COLO668 (cell line): ENCODE measurements around the gene TNK2.

Experiments
- DNase-seq: peaks from one replicate; lab custom pipeline; 2025; ENCODE audit not compliant: unreplicated experiment; lab: John Stamatoyannopoulos, UW

The TNK2 gene

GRCh38 chr3:195900436-195901355 lies 7.7 kb downstream of the TNK2 start:
- DNase-seq, result no peak

- no peak for DNase-seq
Observed at GRCh38 chr3:195899701-195900435, 8.5 kb downstream of the TNK2 start.

GRCh38 chr3:195897853-195898415 lies 10.4 kb downstream of the TNK2 start:
- DNase-seq, result no peak

DNA sequence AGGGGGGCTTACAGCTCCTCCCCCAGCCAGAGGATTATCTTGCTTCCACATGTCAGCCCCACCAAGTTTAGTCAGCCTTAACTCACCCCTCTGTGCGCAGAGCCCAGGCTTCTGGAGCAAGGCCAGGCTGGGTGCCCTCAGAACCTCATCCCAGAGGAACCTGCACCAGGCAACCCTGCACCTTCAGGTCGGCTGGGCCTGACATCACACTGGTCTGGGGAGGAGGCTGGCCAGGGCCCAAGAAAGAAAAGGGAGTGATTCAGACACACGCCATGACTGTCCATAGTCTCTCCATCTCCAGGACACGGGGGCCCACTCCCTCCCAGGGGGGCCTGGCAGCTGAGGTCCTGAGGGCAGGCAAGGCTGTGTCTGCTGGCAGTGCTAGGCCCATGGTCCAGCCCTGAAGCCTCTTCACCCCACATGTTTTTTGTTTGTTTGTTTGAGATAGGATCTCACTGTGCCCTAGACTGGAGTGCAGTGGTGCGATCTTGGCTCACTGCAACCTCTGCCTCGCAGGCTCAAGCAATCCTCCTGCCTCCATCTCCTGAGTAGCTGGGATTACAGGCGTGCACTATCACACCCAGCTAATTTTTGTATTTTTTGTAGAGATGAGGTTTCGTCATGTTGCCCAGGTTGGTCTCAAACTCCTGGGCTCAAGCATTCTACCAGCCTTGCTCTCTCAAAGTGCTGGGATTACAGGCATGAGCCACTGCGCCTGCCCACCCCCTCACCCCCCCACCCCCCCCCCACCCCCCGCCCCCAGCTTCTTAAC lies 11.1 kb downstream of the TNK2 start:
- no peak for DNase-seq

DNA sequence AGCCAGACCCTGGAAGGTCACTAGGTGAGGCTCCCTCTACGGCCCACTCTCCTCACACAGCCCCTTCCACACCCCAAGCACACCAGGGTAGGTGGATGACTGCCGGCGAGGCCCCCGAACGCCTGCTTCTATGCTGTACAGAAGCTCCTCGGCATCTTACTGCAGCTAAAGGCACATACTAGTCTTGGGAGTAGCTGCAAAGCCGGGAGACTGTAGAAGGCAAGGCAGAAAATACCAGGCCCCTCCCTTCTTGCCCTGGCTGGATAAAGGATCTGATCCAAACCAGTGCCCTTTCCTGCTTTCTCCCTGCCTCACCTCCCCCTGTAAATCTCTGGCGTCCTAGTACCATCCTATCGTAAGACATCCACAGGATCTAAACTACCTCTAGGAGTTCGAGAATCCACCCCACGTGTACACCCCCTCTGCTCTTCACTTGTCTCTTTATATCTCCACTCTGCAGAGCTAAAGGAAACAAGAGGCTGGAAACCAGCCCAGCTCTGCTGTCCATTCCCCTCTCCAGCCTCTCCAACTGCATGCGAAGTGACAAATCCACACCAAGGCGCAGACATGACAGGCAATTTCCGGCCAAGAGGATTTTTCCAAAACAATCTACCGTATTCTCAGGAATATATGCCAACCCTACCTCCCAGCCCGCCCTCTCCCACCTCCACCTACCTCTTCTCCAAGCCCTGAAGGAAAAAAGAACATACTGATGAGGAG lies 11.8 kb downstream of the TNK2 start:
- DNase-seq, result no peak

DNA sequence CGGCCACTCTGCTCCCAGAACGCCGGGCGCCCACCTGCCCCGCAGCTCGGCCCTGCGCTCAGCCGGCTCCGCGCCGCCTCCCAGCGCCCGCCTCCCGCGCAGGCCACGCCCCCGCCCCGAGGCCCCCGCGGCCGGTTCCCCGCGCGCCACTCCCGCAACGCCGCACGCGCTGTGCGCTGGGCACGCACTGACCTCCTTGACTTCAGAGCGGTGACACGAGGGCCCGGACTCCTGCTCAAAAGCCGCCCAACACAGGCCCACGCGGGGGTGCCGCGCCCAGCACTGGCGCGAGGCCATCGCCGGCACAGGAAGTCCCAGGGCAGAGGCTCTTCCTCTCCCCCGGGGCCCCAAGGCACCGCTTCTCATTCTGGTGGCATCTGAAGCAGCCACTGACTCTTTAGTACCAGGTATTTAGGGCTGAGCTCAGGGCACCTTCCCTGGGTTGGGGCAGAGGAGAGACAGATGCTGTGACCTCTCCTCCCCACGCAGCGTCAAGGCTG lies 12.4 kb downstream of the TNK2 start:
- peak; percentile 61 for DNase-seq

GRCh38 chr3:195895078-195895860 lies 13.1 kb downstream of the TNK2 start:
- peak; percentile 71 for DNase-seq

- no peak for DNase-seq
Observed at GRCh38 chr3:195893916-195894465, 14.4 kb downstream of the TNK2 start.

GRCh38 chr3:195893516-195893915 lies 14.8 kb downstream of the TNK2 start:
- no peak for DNase-seq

DNA sequence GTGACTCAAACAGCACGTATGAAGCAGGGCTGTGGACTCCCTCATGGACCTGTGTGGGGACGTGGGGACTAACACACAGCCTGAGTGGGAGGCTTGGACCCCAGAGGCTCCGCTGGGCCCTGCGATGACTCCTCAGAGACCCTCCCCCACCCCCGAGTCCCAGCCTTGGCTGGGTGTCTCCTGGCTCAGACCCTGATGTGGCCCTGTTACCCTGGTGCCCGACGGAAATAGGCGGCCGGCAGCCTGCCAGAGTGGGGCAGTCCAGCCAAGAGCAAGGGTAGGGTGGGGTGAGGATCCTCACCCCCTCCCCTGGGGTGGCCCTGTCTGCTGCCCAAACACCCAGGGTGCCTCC lies 15.3 kb downstream of the TNK2 start:
- no peak for DNase-seq

DNA sequence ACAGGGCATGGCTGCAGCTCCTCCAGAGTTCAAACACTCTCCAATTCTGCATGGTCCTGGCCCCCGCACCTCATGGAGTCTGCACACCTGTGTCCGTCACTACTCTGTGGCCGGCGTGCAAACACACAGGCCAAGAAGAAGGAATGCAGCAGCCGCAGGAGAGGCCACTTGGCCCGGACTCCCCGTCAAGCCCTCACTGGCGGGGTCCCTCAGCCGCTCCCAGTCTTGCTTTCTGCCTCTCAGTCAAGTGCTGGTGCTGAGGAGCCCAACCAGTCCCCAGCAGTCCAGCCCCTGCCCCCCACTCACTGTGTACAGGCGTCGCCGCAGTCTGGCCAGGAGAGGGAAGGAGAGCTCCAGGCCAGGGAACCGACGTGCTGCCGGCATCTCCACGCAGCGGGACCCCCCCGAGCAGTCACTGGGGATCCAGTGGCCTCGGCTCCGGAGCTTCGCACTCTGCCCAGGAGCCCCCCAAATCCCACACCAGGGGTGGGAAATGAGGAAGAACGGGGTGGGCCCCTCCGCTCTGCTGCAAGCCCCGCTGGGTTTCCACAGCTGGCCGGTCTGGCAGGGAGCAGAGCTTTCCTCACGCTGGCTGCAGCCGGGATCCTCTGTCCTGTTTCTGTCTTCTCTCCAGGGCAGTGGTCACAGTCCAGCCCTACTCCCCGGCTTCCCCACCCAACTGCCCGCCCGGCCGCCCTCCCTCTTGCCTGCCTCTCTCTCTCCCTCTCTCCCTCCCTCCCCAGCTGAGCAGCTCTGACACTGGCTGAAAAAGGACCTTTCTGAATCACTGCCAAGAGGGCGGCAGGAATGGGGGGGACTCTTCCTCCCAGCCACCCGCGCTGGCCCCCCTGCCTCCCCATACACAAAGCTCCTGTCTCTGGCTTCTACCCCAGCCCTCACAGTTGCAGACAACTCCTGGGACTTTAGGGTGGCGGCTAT lies 16.0 kb downstream of the TNK2 start:
- DNase-seq, result no peak

GRCh38 chr3:195891431-195892104 lies 16.8 kb downstream of the TNK2 start:
- DNase-seq, result no peak

DNA sequence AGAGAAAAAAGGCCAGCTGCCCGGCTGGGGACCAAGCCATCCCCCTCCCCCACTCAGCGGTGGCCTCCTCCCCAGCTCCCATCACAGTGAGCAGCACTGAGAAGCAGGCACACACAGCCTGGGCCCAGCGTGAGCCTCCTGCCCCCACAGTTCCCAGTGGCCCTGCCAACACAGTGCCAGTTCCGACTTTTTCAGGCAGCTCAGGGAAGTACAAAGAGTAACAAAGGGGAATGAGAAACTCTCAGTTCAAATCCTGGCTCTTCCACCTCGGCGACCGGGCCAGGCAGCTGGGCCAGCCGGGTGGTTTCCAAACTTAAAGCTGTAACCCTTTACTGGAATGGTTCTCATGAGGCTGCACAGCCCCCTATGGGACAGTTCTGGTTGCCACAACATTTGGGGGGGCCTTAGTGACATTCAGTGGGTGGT lies 18.5 kb downstream of the TNK2 start:
- no peak for DNase-seq

DNA sequence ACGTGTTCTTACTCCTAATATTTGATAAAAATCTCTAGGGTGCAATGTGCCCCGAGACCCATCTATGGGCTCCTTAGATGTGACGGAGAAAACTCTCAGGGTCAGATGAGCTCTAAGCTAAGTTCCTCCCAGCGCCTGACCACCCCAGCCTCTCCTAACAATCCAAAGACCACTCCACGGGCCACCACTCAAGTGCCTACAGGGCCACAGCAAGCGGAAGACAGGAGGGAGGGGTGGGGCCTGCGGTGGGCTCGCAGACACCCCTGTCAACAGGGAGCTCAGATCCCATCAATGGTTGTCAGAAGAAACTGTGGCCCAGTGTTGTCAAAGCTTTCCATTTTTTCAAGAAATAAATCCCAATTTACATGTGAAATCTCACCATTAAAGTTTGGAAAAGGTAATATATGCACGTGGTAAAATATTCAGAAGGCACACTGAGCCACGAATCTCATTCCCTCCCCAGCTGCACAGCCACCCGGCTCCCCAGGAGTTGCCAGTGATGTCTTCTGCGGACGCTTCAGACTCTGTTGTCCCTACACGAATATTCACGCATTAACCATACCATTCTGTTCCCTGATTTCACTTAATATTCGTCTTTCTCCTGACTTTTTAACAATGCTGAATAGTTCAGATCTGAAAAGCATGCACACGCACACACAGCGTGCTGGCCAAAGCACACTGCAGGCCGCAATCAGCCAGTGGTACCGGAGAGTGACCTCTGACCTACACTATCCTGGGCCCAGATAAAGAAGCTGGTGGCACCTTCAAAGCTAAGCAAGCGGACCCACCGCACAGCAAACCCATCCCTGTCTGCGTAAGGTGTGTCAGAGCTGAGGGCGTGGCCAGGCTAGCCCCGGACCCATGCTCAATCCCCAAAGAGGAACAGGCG lies 19.1 kb downstream of the TNK2 start:
- no peak for DNase-seq

GRCh38 chr3:195888311-195888761 lies 20.0 kb downstream of the TNK2 start:
- no peak for DNase-seq

DNA sequence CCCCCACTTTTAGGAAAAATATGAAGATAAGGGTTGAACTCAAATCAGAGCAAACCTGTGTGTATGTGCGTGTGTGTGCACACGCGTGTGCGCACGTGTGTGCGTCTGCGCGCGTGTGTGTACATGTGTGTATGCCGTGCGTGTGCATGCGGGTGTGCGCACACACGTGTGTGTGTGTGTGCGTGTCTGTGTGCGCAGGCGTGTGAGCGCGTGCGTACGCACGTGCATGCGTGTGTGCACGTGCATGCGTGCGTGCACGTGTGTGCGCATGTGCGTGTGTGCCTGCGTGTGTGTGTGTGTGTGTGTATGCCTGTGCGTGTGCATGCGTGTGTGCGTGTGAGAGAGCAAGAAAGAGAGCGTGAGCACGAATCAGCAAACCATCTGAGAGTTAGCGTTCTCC lies 20.7 kb downstream of the TNK2 start:
- DNase-seq, result no peak
